ENCODE data around the gene TPGS1.

TPGS1 gene, protein sequence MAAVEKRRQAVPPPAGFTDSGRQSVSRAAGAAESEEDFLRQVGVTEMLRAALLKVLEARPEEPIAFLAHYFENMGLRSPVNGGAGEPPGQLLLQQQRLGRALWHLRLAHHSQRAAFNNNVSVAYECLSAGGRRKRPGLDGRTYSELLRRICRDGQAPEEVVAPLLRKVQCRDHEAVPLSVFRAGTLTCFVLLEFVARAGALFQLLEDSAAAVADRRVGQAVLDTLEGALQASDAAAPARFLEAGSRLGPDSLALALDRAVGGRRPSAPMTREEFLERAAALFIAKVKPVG

DNA sequence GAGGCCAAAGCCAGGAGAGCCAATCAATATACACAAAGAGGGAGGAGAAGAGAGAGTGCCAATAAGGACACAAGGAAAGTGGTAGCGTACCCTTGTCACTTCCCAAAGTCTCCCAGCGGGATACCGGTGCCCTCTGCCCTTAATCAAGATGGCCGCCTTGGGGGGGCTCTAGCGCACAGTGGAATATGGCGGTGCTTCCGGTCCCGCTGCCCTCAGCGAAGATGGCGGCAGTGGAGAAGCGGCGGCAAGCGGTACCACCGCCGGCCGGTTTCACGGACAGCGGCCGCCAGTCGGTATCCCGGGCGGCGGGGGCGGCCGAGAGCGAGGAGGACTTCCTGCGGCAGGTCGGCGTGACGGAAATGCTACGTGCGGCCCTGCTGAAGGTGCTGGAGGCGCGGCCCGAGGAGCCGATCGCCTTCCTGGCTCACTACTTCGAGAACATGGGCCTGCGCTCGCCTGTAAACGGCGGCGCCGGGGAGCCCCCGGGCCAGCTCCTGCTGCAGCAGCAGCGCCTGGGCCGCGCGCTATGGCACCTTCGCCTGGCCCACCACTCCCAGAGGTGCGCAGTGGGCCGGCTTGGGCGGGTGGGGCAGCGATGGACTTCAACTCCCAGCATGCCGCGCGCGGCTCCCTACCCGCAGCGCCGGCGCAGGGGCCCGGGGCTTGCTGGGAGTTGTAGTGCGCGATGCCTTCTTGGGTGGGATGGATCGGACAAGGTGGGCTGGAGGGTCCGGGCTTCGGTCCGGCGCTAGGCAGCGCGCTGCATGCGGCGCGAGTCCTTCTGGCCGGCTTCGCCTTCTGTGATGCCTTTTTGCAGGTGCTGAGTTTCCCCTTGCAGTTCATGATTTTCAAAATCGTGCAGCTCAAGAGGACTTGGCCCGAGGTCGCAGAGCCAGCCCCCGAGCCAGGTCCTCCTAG is at the start of gene TPGS1:
TPGS1 (plus strand) TSS at position 212 of the 918 bp plus-strand sequence; CDS start at position 222, 10 bp downstream.
- peak; percentile 100 for DNase-seq (ENCODE audit: low spot score)

DNA sequence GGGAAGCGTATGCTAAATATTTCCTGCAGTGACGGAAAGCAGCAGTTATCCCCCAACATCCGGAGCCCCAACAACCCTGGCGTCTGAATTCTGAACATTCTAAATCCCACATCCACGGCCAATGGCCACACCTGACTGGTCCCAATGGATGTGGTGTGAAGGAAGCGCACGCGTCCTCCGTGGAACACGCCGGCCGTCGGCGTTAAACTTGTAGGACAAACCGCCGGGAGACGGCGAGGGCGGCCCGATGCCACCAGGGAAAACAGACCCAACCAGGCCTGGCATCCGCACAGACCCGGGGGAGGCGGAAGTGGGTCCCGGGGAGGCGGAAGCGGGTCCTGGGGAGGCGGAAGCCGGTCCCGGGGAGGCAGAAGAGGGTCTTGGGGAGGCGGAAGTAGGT is 49.7 kb upstream of the TPGS1 start:
- no peak for DNase-seq (ENCODE audit: low spot score)

DNA sequence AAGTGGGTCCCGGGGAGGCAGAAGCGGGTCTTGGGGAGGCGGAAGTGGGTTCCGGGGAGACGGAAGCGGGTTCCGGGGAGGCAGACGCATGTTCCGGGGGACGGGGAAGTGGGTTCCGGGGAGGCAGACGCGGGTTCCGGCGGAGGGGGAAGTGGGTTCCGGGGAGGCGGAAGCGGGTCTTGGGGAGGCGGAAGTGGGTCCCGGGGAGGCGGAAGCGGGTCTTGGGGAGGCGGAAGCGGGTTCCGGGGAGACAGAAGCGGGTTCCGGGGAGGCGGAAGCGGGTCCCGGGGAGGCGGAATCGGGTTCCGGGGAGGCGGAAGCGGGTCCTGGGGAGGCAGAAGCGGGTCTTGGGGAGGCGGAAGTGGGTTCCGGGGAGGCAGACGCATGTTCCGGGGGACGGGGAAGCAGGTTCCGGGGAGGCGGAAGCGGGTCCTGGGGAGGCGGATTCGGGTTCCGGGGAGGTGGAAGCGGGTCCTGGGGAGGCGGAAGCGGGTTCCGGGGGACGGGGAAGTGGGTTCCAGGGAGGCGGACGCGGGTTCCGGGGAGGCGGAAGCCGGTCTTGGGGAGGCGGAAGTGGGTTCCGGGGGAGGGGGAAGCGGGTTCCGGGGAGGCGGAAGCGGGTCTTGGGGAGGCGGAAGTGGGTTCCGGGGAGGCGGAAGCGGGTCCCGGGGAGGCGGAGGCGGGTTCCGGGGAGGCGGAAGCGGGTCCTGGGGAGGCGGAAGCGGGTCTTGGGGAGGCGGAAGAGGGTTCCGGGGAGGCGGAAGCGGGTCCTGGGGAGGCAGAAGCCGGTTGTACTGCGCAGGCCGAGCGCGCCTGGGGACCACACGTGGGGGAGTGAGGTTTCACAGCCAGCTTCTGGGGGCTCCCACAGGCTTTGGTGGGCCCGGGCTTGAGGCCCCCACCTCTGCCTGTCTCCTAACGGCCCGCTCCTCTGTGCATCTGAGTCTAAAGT is 48.9 kb upstream of the TPGS1 start:
- no peak for DNase-seq (ENCODE audit: low spot score)

DNA sequence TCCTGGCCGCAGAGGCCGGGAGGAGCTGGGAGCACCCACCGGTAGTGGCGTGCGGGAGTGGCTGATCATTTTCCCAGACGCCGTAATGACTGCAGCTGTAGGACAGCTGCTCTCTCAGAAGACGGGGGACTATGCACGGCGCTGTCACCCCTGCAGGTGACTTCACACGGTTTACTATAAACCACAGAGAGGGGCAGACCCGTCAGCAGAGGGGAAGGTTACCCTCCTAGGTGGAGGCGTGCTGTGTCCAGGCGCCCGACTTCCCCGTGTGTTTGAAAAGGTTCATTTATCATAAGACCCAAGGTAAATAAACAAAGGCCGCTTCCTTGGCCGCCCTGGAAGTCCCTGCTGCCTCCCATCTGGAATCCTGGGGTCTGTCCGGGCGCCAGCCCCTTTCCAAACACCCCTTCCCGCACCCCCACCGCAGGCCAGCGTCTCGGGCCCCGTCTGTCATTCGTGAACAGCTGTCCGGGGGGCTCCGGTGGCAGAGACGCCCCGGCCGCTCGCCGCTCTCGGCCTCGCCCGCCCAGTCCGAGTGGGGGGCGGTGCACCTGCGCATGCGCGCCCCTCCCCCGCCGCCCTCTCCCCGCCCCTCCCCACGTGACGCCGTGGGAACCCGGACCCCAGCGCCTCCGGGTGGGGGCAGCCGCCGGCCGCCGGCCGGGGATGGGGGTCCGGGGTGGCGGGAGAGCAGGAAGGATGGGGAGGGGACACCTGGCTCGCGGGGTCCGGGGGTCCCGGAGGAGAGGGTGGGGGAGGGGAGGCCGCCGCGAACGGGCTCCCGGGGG is 47.4 kb upstream of the TPGS1 start:
- peak; percentile 24 for DNase-seq (ENCODE audit: low spot score)

DNA sequence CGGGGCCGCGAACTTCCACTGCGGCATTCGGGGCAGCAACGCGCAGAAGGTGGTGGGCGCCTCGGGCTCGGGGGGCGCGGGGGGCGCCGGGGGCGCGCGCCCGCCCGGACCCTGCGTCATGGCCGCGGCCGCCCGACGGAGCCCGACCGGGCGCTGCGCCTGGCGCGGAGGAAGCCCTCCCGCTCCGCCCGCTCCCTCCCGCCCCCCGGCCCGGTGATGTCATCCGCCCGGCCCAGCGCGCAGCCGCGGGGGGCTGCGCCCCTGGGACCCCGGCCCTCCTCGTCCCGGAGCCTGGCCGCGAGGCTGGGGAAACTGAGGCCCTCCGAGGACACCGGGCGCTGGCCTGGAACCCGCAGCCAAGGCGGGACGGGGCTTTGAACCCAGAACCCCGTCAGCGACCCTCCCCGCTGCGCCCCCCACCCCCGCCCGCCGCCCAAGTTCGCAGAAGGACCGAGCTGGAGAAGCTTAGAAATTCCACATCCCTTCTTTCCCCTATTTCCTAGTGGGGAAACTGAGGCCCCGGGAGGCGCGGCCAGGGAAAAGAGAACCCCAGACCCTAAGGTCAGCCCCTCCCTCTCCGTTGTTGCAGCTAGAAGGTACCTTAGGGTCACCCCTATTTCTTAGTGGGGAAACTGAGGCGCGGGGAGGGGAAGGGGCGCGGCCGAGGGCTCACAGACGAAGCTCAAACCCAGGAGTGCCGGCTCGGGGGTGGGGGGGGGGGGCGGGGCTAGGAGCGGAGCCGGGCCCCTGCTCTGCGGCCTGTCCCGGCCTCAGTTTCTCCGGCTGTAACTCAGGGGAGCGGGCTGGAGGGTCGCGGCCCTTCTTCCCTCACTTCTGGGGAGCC is 46.2 kb upstream of the TPGS1 start, which contains the start of gene SHC2:
SHC2 (minus strand) TSS at position 157 of the 844 bp plus-strand sequence; CDS start at position 120, 37 bp downstream.
- DNase-seq (ENCODE audit: low spot score) = no peak

DNA sequence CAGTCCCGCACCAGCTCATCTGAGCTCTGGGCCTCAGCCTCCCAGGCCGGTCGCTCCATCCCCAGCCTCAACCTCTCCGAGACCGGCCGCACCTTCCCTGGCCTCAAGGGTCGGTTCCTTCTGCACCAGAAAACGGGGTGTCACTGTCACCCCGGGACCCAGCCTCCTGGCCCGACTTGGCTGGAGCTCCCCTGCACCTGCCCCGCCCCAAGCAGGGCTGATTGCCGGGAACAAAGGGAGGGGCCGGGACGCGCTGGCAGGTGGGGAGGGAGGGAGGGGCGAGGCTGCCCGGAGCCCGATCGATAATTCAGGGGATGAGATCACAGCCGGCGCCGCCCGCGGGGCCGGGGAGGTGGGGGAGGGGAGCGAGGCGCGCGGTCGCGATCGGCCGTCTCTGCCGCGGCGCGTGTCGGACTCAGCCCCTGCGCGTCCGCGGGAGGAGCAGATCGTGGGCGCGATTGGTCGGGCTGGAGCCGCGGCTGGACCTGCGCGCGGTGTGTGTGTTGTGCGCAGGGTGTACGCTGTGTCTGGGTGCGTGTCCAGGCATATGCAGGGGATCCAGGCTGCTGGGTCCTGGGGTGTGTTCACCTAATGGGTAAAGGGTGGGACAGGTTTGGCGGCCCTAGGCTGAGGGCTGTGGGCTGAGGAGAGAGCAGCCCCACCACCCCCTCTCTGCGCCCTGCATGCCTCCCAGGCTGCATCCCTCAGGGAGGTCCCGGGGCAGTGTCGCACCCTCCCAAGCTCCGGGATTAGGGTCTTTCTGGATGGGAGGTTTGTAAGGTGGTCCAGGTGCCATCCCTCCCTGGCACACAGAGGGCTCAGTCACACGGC is 45.4 kb upstream of the TPGS1 start:
- DNase-seq (ENCODE audit: low spot score) = peak; percentile 22

DNA sequence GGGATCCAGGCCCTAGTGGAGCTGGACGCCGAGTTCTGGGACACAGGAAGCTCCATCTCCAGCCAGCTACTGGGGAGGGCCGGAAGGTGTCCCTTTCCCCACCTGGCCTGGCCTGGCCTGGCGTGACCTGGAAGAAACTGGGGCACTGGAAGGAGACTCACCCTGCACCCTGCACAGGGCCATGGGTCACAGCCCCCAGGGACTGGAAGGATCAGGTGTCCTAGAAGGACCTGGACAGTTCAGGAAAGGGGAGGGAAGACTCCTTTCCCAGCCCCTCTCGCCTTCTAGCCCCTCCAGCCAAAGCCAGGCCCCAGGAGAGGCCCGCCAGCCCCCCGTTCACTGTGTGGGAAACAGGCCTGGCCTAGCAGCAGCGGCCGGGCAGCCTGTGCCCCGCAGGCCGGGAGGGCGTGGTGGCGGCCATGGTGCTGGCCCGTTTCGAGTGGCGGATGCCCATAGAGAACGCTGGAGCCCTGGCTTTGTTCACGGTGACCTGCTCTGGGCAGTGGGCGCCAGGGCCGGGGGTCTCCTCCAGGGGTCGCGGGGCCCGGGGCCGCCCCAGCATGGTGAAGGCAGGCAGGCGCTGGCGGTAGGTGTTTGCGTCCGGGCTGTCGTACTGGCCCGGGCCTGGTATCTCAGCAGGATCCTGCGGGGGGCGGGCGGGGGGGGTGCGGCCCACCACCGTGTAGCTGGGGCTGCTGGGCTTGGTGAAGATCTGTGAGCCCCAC is 43.7 kb upstream of the TPGS1 start:
- no peak for DNase-seq (ENCODE audit: low spot score)

DNA sequence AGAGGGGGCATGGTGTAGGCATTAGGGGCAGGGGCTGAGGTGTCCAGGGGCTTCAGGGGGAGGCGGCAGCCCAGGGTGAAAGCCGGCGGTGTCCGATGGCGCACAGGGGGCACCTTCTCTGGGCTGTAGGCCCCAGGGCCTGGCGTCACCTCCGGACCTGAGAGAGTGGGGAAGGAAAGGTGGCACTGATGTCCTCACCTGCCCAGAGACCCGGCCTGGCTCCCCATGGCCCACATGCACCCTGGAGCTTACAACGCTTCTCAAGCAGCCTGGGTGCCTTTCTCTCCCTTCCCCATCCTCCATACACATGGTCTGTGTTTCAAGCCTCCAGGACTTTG is 43.1 kb upstream of the TPGS1 start:
- DNase-seq (ENCODE audit: low spot score) = no peak

DNA sequence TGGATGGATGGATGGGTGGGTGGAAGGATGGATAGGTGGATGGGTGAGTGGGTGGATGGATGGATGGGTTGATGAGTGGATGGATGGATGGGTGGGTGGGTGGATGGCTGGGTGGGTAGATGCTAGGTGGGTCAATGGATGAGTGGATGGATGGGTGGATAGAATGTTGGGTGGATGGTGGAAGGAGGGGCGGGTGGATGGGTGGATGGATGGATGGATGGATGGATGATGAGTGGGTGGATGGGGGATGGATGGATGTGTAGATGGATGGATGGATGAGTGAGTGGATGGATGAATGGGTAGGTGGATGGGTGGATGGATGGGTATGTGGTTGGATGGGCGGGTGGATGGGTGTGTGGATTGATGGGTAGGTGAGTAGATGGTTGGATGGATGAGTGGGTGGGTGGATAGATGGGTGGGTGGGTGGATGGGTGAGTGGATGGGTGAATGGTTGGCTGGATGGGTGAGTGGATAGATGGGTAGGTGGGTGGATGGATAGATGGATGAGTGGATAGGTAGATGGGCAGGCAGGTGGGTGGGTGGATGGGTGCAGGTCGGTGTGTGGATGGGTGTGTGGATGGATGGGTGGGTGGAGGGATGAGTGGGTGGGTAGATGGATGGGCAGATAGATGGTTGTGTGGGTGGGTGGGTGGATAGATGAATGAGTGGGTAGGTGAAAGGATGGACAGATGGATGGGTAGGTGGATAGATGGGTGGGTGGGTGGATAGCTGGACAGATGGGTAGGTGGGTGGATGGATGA is 42.1 kb upstream of the TPGS1 start:
- no peak for DNase-seq (ENCODE audit: low spot score)

DNA sequence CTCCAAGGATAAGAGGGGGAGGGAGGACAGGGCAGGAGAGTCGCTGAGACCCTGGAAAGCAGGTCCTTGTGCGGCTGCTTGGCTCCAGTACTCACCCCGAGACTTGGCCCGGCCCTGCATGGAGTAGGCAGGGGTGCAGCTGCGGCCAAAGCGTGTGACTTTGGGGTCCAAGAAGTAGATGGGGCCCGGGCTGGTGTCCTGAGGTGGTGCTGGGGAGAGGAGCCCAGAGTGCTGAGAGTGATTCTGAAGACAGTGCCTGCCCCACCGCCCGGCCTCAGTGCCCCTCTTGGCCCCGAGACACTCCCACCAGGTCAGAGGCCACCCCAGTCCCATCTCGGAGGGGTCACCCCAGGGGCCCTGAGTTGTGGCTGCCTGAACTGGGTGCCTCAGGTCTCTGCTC is 39.7 kb upstream of the TPGS1 start:
- DNase-seq (ENCODE audit: low spot score) = no peak

DNA sequence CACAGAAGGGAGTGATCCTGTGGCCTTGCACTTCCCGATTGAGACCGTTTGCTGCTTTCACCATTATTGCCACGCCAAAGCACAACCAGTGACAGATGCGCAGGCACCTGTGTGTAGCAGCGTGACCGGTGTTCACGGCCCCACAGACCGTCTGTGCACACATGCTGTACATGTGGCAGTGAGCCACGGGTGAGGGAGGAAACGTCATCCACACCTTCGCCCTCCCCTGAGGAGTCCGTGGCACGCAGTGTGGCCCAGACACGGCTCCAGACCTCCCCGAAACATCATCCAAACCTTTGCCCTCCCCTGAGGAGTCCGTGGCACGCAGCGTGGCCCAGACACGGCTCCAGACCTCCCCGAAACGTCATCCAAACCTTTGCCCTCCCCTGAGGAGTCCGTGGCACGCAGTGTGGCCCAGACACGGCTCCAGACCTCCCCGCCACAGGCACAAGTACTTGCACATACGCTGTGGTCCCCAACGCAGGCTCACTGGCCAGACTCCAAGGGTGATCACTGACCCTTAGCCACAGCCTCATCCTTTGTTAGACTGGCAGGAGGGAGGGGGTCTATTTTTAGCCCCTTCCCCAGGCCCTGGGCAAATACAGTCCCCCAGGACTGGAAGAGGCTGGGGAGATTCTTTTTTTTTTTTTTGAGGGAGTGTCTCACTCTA is 38.6 kb upstream of the TPGS1 start:
- no peak for DNase-seq (ENCODE audit: low spot score)

DNA sequence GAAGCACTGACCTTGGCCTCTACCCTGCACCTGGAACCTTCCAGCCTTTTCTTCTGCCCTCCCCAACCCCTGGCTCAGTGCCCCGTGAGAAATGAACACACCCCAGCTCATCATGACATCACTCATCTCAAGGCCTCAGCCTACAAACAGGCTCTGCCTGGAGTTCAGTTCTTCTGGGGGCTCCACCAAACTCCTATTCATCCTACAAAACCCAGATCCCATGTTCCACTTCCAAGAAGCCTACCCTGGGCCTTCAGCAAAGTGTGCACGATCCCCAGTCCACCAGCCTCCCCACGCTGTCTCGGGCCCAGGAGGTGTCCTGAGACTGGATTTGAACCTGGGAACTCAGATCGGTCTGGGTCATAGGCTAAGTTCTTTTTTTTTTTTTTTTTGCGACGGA is 37.5 kb upstream of the TPGS1 start:
- no peak for DNase-seq (ENCODE audit: low spot score)

DNA sequence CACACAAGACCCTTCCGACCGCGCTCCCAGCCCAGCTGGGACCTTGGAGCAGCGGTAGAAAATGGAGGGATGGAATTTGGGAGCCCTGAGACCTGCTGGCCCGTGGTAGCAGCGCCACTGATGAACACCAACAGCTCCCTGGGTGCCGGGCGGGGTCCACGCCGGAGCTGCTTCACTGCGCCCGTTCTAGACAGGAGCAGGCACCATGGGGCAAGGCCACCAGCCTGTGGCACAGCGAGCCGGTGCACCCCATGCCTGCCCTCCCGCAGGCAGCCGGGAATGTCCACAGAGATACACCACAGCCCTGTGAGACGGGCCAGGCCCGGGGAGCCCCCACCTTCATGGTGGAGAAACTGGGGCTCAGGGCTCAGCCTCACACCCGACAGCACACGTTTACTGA is 36.6 kb upstream of the TPGS1 start:
- DNase-seq (ENCODE audit: low spot score) = no peak

DNA sequence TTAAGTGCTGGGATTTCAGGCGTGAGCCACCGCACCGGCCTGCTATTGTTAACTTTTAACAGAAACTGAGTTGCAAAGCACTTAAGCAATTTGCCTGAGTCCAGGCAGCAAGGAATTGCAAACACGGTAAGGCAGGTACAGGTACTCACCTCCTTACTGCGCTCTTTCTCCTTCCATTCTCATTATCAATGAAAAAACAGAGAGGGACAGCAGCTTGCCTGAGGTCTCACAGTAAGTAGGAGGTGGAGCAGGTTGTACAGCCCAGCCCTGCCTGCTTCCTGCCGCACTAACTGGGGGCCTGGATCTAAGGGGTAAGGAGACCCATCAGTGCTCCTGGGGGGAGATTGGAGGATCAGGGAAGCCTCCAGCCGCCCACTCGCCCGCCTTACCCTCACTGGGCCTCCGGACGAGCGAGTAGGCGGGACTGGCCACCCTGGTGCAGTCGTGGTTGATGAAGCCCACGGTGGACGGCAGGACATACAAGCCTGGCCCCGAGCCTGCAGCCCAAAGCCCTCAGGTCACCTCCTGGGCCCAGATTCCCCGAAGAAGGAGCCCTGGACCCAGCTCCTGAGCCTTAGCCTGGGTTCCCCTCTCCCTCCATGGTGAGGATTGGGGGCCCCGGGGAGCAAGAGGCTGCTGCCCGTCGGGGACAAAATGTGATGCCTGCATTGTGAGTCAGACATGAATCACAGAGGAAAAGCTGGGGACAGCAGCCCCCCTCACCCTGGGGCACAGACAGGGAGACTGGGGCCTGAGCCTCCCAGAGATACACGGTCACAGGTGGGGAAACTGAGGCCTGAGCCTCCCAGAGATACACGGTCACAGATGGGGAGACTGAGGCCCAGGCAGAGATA is 35.1 kb upstream of the TPGS1 start:
- DNase-seq (ENCODE audit: low spot score) = no peak

DNA sequence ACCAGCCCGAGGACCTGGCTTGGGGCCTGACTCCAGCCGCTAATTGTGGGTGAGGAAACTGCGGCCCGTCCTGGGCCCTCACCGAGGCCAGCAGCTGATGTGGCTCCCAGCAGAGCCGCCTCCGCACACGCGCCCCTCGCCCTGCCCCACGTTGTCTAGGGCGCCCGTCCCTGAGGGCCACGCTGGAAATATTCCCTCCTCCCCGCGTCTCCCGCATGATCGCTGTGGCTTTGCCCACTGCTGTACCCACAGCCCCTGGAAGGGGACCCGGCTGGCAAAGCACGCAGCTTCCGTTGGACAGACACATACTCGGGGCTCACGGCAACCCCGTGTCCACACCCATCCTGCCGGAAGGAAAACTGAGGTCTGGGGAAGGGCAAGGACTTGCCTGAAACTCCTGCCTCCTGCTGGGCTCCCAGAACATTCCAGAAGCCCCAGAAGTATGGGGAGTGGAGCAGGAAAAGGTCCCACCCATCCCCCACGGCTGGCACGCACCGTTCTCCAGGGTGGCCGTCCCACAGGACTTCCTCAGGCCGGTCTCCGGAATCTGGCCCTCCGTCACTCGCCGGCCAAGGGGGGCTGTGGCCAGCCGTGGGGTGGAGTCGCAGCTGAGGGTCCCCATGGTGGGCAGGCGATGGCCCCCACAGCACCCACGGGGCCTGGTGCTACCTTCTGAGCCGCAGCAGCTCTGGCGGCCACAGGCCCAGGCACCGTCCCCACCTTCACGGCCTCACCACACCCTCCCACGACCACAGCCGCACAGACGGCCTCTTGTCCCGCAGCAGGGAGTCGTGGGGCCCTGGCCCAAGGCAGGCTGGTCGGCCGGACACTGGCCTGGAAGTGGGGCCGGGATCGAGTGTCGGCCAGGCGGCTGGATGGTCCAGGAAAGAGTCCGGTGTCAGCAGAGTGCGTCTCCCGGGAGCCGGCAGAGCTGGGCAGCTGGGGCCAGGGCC is 32.9 kb upstream of the TPGS1 start:
- DNase-seq (ENCODE audit: low spot score) = no peak

Measured in kidney tubule cell (primary cell).